H9 (cell line): ENCODE measurements around the gene TIMP1. TPM values are rescaled to one million over a fixed set of nuclear protein-coding genes. Genes with fewer than 3 reads are reported as not detected.
A peak's percentile ranks its signal among the peaks of the same experiment; 100 is the strongest.

Source experiments
- DNase-seq: peaks from one replicate; pipeline ENCODE4 v3.0.0-alpha.2; 2017
- H2AFZ ChIP-seq: one replicate; pipeline ENCODE4 v1.6.1; 2013; ENCODE audit warnings: mild to moderate bottlenecking, low read length, control low read depth, moderate library complexity
- H2AK5ac ChIP-seq: 2 replicates; pipeline ENCODE4 v1.6.1; 2013; ENCODE audit warnings: low read length, control low read depth, mixed read lengths; ENCODE audit not compliant: insufficient read length
- H2BK120ac ChIP-seq: one replicate; pipeline ENCODE4 v1.6.1; 2013; ENCODE audit warnings: low read depth, mild to moderate bottlenecking, low read length, control low read depth, inconsistent platforms; ENCODE audit not compliant: poor library complexity, severe bottlenecking
- H2BK12ac ChIP-seq: 2 replicates; pipeline ENCODE4 v1.6.1; 2013; ENCODE audit warnings: low read length, control low read depth, mixed read lengths, low read depth; ENCODE audit not compliant: insufficient read length
- H2BK15ac ChIP-seq: 2 replicates; pipeline ENCODE4 v1.6.1; 2013; ENCODE audit warnings: low read depth, low read length, control low read depth
- H2BK20ac ChIP-seq: one replicate; pipeline ENCODE4 v1.6.1; 2013; ENCODE audit warnings: low read depth, mild to moderate bottlenecking, low read length, control low read depth, inconsistent platforms; ENCODE audit not compliant: poor library complexity, severe bottlenecking
- H2BK5ac ChIP-seq: 2 replicates; pipeline ENCODE4 v1.6.1; 2013; ENCODE audit warnings: low read length, control low read depth, mixed read lengths; ENCODE audit not compliant: insufficient read length
- H3K14ac ChIP-seq: 2 replicates; pipeline ENCODE4 v1.6.1; 2013; ENCODE audit warnings: low read length, control low read depth; ENCODE audit not compliant: insufficient read depth
- H3K18ac ChIP-seq: 2 replicates; pipeline ENCODE4 v1.6.1; 2013; ENCODE audit warnings: low read depth, mild to moderate bottlenecking, mixed read lengths, low read length, control low read depth; ENCODE audit not compliant: insufficient read length
- H3K23ac ChIP-seq: 2 replicates; pipeline ENCODE4 v1.6.1; 2013; ENCODE audit warnings: low read length, control low read depth, mixed read lengths, low read depth; ENCODE audit not compliant: insufficient read length
- H3K23me2 ChIP-seq: 2 replicates; pipeline ENCODE4 v1.6.1; 2013; ENCODE audit warnings: low read depth, mild to moderate bottlenecking, mixed read lengths, low read length, control low read depth; ENCODE audit not compliant: insufficient read length, poor library complexity, severe bottlenecking
- H3K27ac ChIP-seq: 2 replicates; pipeline ENCODE4 v1.5.1; 2013; ENCODE audit warnings: low read length, control low read depth, mixed read lengths, low read depth; ENCODE audit not compliant: insufficient read length
- H3K27me3 ChIP-seq: 2 replicates; pipeline ENCODE4 v1.6.1; 2013; ENCODE audit warnings: low read length, control low read depth, inconsistent platforms; ENCODE audit not compliant: insufficient read depth
- H3K4ac ChIP-seq: 2 replicates; pipeline ENCODE4 v1.6.1; 2013; ENCODE audit warnings: low read depth, mild to moderate bottlenecking, control low read depth, inconsistent platforms, low read length, moderate library complexity
- H3K4me1 ChIP-seq: 2 replicates; pipeline ENCODE4 v1.6.1; 2013; ENCODE audit warnings: low read length, control low read depth, inconsistent platforms; ENCODE audit not compliant: insufficient read depth
- H3K4me2 ChIP-seq: 2 replicates; pipeline ENCODE4 v1.6.1; 2013; ENCODE audit warnings: low read length, control low read depth, mixed read lengths; ENCODE audit not compliant: insufficient read length, insufficient read depth
- H3K56ac ChIP-seq: 2 replicates; pipeline ENCODE4 v1.6.1; 2013; ENCODE audit warnings: low read depth, mild to moderate bottlenecking, mixed read lengths, low read length, control low read depth; ENCODE audit not compliant: insufficient read length
- H3K79me1 ChIP-seq: 2 replicates; pipeline ENCODE4 v1.6.1; 2013; ENCODE audit warnings: low read depth, mild to moderate bottlenecking, moderate library complexity, low read length, control low read depth, inconsistent platforms; ENCODE audit not compliant: insufficient read depth, poor library complexity, severe bottlenecking
- H3K79me2 ChIP-seq: 2 replicates; pipeline ENCODE4 v1.6.1; 2013; ENCODE audit warnings: low read length, control low read depth, inconsistent platforms; ENCODE audit not compliant: insufficient read depth
- H3K9ac ChIP-seq: 2 replicates; pipeline ENCODE4 v1.6.1; 2013; ENCODE audit warnings: low read length, control low read depth, mixed read lengths; ENCODE audit not compliant: insufficient read length; ENCODE audit errors: extremely low read depth
- H3K9me3 ChIP-seq: one replicate; pipeline ENCODE4 v1.6.1; 2013; ENCODE audit warnings: low read depth, low read length, inconsistent platforms; ENCODE audit not compliant: control insufficient read depth
- H3T11ph ChIP-seq: one replicate; pipeline ENCODE4 v1.6.1; 2013; ENCODE audit warnings: mild to moderate bottlenecking, low read length, control low read depth, inconsistent platforms
- H4K20me1 ChIP-seq: one replicate; pipeline ENCODE4 v1.6.1; 2013; ENCODE audit not compliant: control insufficient read depth, insufficient read length, insufficient read depth
- H4K5ac ChIP-seq: 2 replicates; pipeline ENCODE4 v1.6.1; 2013; ENCODE audit warnings: low read depth, mild to moderate bottlenecking, mixed read lengths, low read length, control low read depth; ENCODE audit not compliant: insufficient read length
- H4K8ac ChIP-seq: replicated peaks from 2 replicates; pipeline ENCODE4 v1.6.1; 2013; ENCODE audit warnings: low read length, control low read depth, mixed read lengths, low read depth; ENCODE audit not compliant: insufficient read length
- H4K91ac ChIP-seq: 2 replicates; pipeline ENCODE4 v1.6.1; 2013; ENCODE audit warnings: low read depth, mild to moderate bottlenecking, moderate library complexity, mixed read lengths, low read length, control low read depth; ENCODE audit not compliant: insufficient read length
- H3K27ac Mint-ChIP-seq, 3 experiments: 2 replicates in 2 of 3; 3 replicates in 1 of 3; pipeline ENCODE4 v1.8.0; 2020 to 2021; ENCODE audit warnings: mixed read lengths in 3 of 3, mild to moderate bottlenecking in 1 of 3, moderate library complexity in 1 of 3
- H3K27me3 Mint-ChIP-seq: 2 replicates; pipeline ENCODE4 v1.8.0; 2021; ENCODE audit warnings: low read depth, mild to moderate bottlenecking, moderate library complexity, mixed read lengths
- H3K36me3 Mint-ChIP-seq, 3 experiments: 2 replicates in 2 of 3; 3 replicates in 1 of 3; pipeline ENCODE4 v1.8.0; 2020 to 2021; ENCODE audit warnings: low read depth in 3 of 3, mixed read lengths in 3 of 3; ENCODE audit not compliant: insufficient read depth in 1 of 3
- H3K4me1 Mint-ChIP-seq, 2 experiments: 2 replicates each; pipeline ENCODE4 v1.8.0; 2020; ENCODE audit warnings: mixed read lengths in 2 of 2
- H3K4me3 Mint-ChIP-seq, 2 experiments: 2 replicates in 1 of 2; 3 replicates in 1 of 2; pipeline ENCODE4 v1.8.0; 2020 to 2021; ENCODE audit warnings: mild to moderate bottlenecking in 2 of 2, mixed read lengths in 2 of 2, moderate library complexity in 1 of 2
- H3K9me3 Mint-ChIP-seq, 2 experiments: 2 replicates in 1 of 2; 3 replicates in 1 of 2; pipeline ENCODE4 v1.8.0; 2020; ENCODE audit warnings: mild to moderate bottlenecking in 2 of 2, mixed read lengths in 2 of 2, moderate library complexity in 1 of 2
- WGBS: extraction: QIAGEN DNeasy Blood & Tissue Kit; methylation state at CpG from one replicate; pipeline ENCODE4 v1.1.7; 2013; ENCODE audit warnings: missing lambda C conversion rate, low lambda C conversion rate, mixed read lengths; ENCODE audit not compliant: insufficient read length; ENCODE audit errors: extremely low coverage; 5-methylcytosine and 5-hydroxymethylcytosine counted together
- total RNA-seq: library from RNA; stranded (reverse); gene quantifications from 2 replicates; pipeline ENCODE4 v1.2.1, GENCODE V29; 2021
- TF ChIP-seq, protein P1 (sequence below): fragments of 200-600 bp; sonication (generic); conservative IDR thresholded peaks from 3 replicates; pipeline ENCODE4 v1.8.0; 2021; ENCODE audit warnings: antibody characterized with exemption, mild to moderate bottlenecking

The TIMP1 gene
- total RNA-seq, 1 experiment from 2014 or later, result 65.1 TPM

DNA sequence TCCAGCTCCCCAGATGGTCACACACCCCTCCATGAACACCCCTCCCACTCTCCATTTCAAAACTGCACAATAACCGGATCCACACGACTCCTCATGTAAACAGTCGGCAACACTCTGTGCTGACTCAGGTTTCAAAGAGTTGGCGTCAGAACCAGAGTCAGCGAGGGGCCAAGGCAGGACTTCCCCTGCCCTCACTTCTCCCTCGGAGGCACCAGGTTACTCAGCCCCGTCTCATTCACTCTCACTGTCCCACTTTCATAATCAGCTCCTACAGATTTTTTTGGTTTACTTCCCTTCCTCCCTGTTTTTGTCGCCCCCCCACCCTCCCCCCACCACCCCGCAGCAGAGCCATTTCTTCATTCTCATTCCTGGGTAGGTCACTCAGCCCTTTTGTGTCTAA, 2.7 kb upstream of the TIMP1 start:
- Histone ChIP-seq H2BK120ac (no peak overlapping the region), H4K8ac (no peak overlapping the region), H2BK5ac (no peak overlapping the region), H3K4me1 (no peaks in the 10 kb centered on the region), H3T11ph (no peak overlapping the region), H3K27me3 (no peaks in the 10 kb centered on the region), H2AK5ac (no peak overlapping the region), H4K5ac (no peak overlapping the region), H4K20me1 (no peaks in the 10 kb centered on the region), H3K14ac (no peak overlapping the region), H3K23me2 (peaks cover 4% of the 10 kb centered on the region), H3K23ac (no peak overlapping the region), H3K9ac (no peak overlapping the region), H3K9me3 (peaks cover 16% of the 10 kb centered on the region), H3K27ac (no peak overlapping the region), H2BK20ac (no peak overlapping the region), H2AFZ (no peak overlapping the region), H2BK12ac (no peak overlapping the region), H3K4me2 (no peak overlapping the region), H4K91ac (no peak overlapping the region), H3K79me1 (no peaks in the 10 kb centered on the region), H3K56ac (no peak overlapping the region), H2BK15ac (no peak overlapping the region), H3K79me2 (no peaks in the 10 kb centered on the region), H3K18ac (no peak overlapping the region), H3K4ac (no peak overlapping the region)
- DNase-seq, result no peak
- Mint-ChIP-seq H3K36me3 (peaks cover 9 to 20% (median 10%) of the 10 kb centered on the region in 3 experiments; a peak in 6 of 7 replicates), H3K27me3 (no peaks in the 10 kb centered on the region; the same call in 1 of the 2 replicates), H3K9me3 (peaks cover 72 to 84% of the 10 kb centered on the region in 2 experiments), H3K27ac (peak overlapping the region in 1 of 3 experiments; percentile 65; a peak in 2 of 7 replicates), H3K4me3 (no peak overlapping the region), H3K4me1 (peaks cover 13 to 30% of the 10 kb centered on the region in 2 experiments)
- TF ChIP-seq, protein P1, sequence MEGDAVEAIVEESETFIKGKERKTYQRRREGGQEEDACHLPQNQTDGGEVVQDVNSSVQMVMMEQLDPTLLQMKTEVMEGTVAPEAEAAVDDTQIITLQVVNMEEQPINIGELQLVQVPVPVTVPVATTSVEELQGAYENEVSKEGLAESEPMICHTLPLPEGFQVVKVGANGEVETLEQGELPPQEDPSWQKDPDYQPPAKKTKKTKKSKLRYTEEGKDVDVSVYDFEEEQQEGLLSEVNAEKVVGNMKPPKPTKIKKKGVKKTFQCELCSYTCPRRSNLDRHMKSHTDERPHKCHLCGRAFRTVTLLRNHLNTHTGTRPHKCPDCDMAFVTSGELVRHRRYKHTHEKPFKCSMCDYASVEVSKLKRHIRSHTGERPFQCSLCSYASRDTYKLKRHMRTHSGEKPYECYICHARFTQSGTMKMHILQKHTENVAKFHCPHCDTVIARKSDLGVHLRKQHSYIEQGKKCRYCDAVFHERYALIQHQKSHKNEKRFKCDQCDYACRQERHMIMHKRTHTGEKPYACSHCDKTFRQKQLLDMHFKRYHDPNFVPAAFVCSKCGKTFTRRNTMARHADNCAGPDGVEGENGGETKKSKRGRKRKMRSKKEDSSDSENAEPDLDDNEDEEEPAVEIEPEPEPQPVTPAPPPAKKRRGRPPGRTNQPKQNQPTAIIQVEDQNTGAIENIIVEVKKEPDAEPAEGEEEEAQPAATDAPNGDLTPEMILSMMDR, result no peak
- WGBS, result no CpG with 5 or more reads among the region's 9 CpGs
